Stomach (tissue), 9 donors: Measurements from ENCODE around the gene ARMC3. TPM values are rescaled to one million over a fixed set of nuclear protein-coding genes. Genes with fewer than 3 reads are reported as not detected.

Experiments used
- DNase-seq, 2 donors: peaks; one replicate each; pipeline versions ENCODE4 v3.0.0 to v3.0.0-alpha.2; 2013 to 2019
- H3K27ac ChIP-seq, 5 donors: fragments of 200-600 bp in 4 of 5; sonication (generic) in 4 of 5; one replicate each; pipeline ENCODE4 v1.5.1; 2013 to 2019; ENCODE audit warnings: mild to moderate bottlenecking in 1 of 5, moderate library complexity in 1 of 5
- H3K27me3 ChIP-seq, 3 donors: fragments of 200-600 bp; sonication (generic); one replicate each; pipeline ENCODE4 v1.5.1; 2017 to 2019; ENCODE audit warnings: mixed run types in 1 of 3
- H3K36me3 ChIP-seq, 4 donors: fragments of 200-600 bp; sonication (generic); 1 replicate in 3 of 4; 2 replicates in 1 of 4; pipeline ENCODE4 v1.5.1; 2016 to 2019
- H3K4me1 ChIP-seq, 4 donors: fragments of 200-600 bp; sonication (generic); one replicate each; pipeline ENCODE4 v1.5.1; 2016 to 2019
- H3K4me3 ChIP-seq, 4 donors: fragments of 200-600 bp; sonication (generic) in 3 of 4; one replicate each; pipeline ENCODE4 v1.5.1; 2016 to 2019; ENCODE audit warnings: mild to moderate bottlenecking in 1 of 4
- H3K9me3 ChIP-seq, 4 donors: fragments of 200-600 bp; sonication (generic); one replicate each; pipeline ENCODE4 v1.5.1; 2016 to 2019
- CTCF ChIP-seq, 7 experiments: fragments of 450-650 bp in 4 of 7; fragments of 200-600 bp in 3 of 7; sonication (generic) in 3 of 7; IDR thresholded peaks; one replicate each; pipeline ENCODE4 v1.5.1; 2016 to 2019; ENCODE audit warnings: antibody characterized with exemption in 7 of 7, control low read depth in 2 of 7, mild to moderate bottlenecking in 1 of 7
- EP300 ChIP-seq: sonication (generic); formaldehyde crosslinking; IDR thresholded peaks from one replicate; pipeline ENCODE4 v1.6.1; 2017; ENCODE audit warnings: antibody characterized with exemption
- POLR2A ChIP-seq, 4 donors: fragments of 450-650 bp; IDR thresholded peaks; one replicate each; pipeline ENCODE4 v1.6.1; 2016; ENCODE audit warnings: antibody characterized with exemption in 4 of 4, control low read depth in 2 of 4, mild to moderate bottlenecking in 1 of 4, moderate library complexity in 1 of 4
- POLR2AphosphoS5 ChIP-seq, 3 donors: sonication (generic); formaldehyde crosslinking; IDR thresholded peaks; one replicate each; pipeline ENCODE4 v1.6.1; 2016; ENCODE audit warnings: antibody characterized with exemption in 3 of 3
- WGBS, 5 donors: extraction: QIAGEN DNeasy Blood & Tissue Kit in 3 of 5; methylation state at CpG; one replicate each; pipeline versions ENCODE4 v1.1.5 to v1.1.7; 2013 to 2018; 5-methylcytosine and 5-hydroxymethylcytosine counted together
- intact Hi-C: fragments of 100-400 bp; cut with DNase I; formaldehyde crosslinking; loops from one replicate; pipeline ENCODE4 v1.15.1; 2023; ENCODE audit warnings: low total_unique reads
- polyA plus RNA-seq, 3 donors: library from polyadenylated mRNA; stranded (reverse); fragments of 200-250 nt; gene quantifications; one replicate each; pipeline ENCODE4 v1.2.3, GENCODE V29; 2013
- total RNA-seq, 5 donors: library from RNA; depleted of rRNA; stranded (reverse); fragments of >200 nt; gene quantifications; one replicate each; pipeline versions ENCODE4 v1.1.0 to v1.2.3, GENCODE V29; 2014 to 2016
- donor health status: healthy with polysubstance abuse.
- donor health status: Bipolar disorder and iron deficiency.
- donor health status: healthy.

The ARMC3 gene
- total and polyA plus RNA-seq, 8 donors, result not detected

- H3K36me3 ChIP-seq, result no peaks in the 10 kb centered on the region
- WGBS, 5 donors, result 70 to 77% (median 72%) methylated on average over 3 of the region's 3 CpGs
These were observed 27.1 kb downstream of the ARMC3 start for GRCh38 chr10:22954970-22955369.

GRCh38 chr10:22958338-22958737, 30.5 kb downstream of the ARMC3 start:
- intact Hi-C loops, result no loop called here
- Histone ChIP-seq H3K27me3 (no peaks in the 10 kb centered on the region), H3K4me1 (no peaks in the 10 kb centered on the region), H3K4me3 (no peak overlapping the region), H3K9me3 (peaks cover 0 to 6% (median 0%) of the 10 kb centered on the region in 4 donors), H3K27ac (no peak overlapping the region), H3K36me3 (no peaks in the 10 kb centered on the region)
- WGBS, 5 donors, result 51 to 56% (median 53%) methylated on average over 2 of the region's 2 CpGs
- TF ChIP-seq POLR2A (IDR thresholded peaks at IDR 0.05) (no peak), EP300 (no peak), CTCF (IDR thresholded peaks at IDR 0.05) (no peak), POLR2AphosphoS5 (IDR thresholded peaks at IDR 0.05) (no peak)
- peak in 1 of 2 donors; percentile 15 for DNase-seq

More at GRCh38 chr10:22954970-22955369, 27.1 kb downstream of the ARMC3 start:
- Histone ChIP-seq H3K9me3 (peaks cover 0 to 7% (median under 1%) of the 10 kb centered on the region in 4 donors), H3K4me3 (no peak overlapping the region), H3K27me3 (no peaks in the 10 kb centered on the region), H3K4me1 (no peaks in the 10 kb centered on the region), H3K27ac (no peak overlapping the region)
- intact Hi-C loops, result no loop called here
- DNase-seq, result no peak
- TF ChIP-seq EP300 (no peak), POLR2A (IDR thresholded peaks at IDR 0.05) (no peak), CTCF (IDR thresholded peaks at IDR 0.05) (no peak), POLR2AphosphoS5 (IDR thresholded peaks at IDR 0.05) (no peak)

GRCh38 chr10:22959292-22959691, 31.4 kb downstream of the ARMC3 start:
- no peaks in the 10 kb centered on the region for H3K36me3 ChIP-seq
- H3K9me3 ChIP-seq, result no peaks in the 10 kb centered on the region
- TF ChIP-seq POLR2AphosphoS5 (IDR thresholded peaks at IDR 0.05) (no peak), POLR2A (IDR thresholded peaks at IDR 0.05) (no peak), EP300 (no peak)
- no peak overlapping the region for H3K27ac ChIP-seq
- no peaks in the 10 kb centered on the region for H3K27me3 ChIP-seq
- intact Hi-C loops, result no loop called here
- no peaks in the 10 kb centered on the region for H3K4me1 ChIP-seq
- DNase-seq, result no peak
- WGBS, 5 donors, result 38 to 53% (median 40%) methylated on average over 2 of the region's 2 CpGs
- H3K4me3 ChIP-seq, result no peak overlapping the region

- TF ChIP-seq CTCF (IDR thresholded peaks at IDR 0.05) (no peak), EP300 (no peak), POLR2AphosphoS5 (IDR thresholded peaks at IDR 0.05) (no peak), POLR2A (IDR thresholded peaks at IDR 0.05) (no peak)
- Histone ChIP-seq H3K27me3 (no peaks in the 10 kb centered on the region), H3K36me3 (no peaks in the 10 kb centered on the region), H3K9me3 (no peaks in the 10 kb centered on the region), H3K4me3 (no peak overlapping the region), H3K4me1 (no peaks in the 10 kb centered on the region), H3K27ac (no peak overlapping the region)
- intact Hi-C loops, result no loop called here
- 32 to 59% (median 56%) methylated on average over 3 of the region's 3 CpGs for WGBS, 5 donors
- peak in 1 of 2 donors; percentile 13 for DNase-seq
These were observed 32.1 kb downstream of the ARMC3 start for GRCh38 chr10:22959950-22960349.

GRCh38 chr10:22962817-22963216, 35.0 kb downstream of the ARMC3 start:
- Histone ChIP-seq H3K27ac (no peak overlapping the region), H3K36me3 (no peaks in the 10 kb centered on the region), H3K4me3 (no peak overlapping the region), H3K27me3 (no peaks in the 10 kb centered on the region), H3K4me1 (no peaks in the 10 kb centered on the region), H3K9me3 (no peaks in the 10 kb centered on the region)
- WGBS, 5 donors, result 87 to 98% (median 94%) methylated on average over 1 of the region's 1 CpG
- no peak for DNase-seq
- TF ChIP-seq POLR2AphosphoS5 (IDR thresholded peaks at IDR 0.05) (no peak), CTCF (IDR thresholded peaks at IDR 0.05) (no peak), POLR2A (IDR thresholded peaks at IDR 0.05) (no peak), EP300 (no peak)
- intact Hi-C loops, result no loop called here
